Coronary artery (tissue), 2 donors: ENCODE data around the gene HAVCR1.

Experiments
- DNase-seq: peaks from one replicate; pipeline ENCODE4 v3.0.0-alpha.2; 2017; ENCODE audit warnings: low spot score
- H3K27ac ChIP-seq, 2 donors: fragments of 200-600 bp; sonication (generic); one replicate each; pipeline ENCODE4 v1.5.1; 2016 to 2019
- H3K4me3 ChIP-seq: fragments of 200-600 bp; sonication (generic); 2 replicates; pipeline ENCODE4 v1.5.1; 2016; ENCODE audit warnings: mild to moderate bottlenecking, moderate library complexity
- CTCF ChIP-seq: fragments of 200-600 bp; sonication (generic); IDR thresholded peaks from one replicate; pipeline ENCODE4 v1.5.1; 2019; ENCODE audit warnings: antibody characterized with exemption

HAVCR1 gene

GRCh38 chr5:157085930-157086329 is 27.0 kb upstream of the HAVCR1 start:
- Histone ChIP-seq H3K27ac (no peak overlapping the region), H3K4me3 (no peak overlapping the region)
- no peak for TF ChIP-seq CTCF
- no peak for DNase-seq

- H3K4me3 ChIP-seq: no peak overlapping the region
- TF ChIP-seq CTCF: no peak
- DNase-seq: no peak
- H3K27ac ChIP-seq: no peak overlapping the region
Observed at GRCh38 chr5:157080286-157080685, 21.4 kb upstream of the HAVCR1 start.

DNA sequence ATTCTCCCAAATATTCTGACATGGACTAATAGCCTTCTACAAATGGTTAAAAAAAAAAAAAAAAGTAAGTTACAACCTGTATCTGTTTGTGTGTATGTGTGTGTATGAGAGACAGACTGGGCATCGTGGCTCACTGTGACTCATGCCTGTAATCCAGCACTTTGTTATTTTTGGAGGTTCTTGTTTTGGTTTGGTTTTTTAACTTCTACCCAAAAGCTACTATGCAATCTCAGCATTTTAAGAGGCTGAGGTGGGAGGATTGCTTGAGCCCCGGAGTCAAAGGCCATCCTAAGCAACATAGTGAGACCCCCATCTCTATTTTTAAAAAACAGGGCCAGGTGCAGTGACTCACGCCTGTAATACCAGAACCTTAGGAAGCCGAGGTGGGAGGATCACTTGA is 17.6 kb upstream of the HAVCR1 start:
- TF ChIP-seq CTCF: no peak

DNA sequence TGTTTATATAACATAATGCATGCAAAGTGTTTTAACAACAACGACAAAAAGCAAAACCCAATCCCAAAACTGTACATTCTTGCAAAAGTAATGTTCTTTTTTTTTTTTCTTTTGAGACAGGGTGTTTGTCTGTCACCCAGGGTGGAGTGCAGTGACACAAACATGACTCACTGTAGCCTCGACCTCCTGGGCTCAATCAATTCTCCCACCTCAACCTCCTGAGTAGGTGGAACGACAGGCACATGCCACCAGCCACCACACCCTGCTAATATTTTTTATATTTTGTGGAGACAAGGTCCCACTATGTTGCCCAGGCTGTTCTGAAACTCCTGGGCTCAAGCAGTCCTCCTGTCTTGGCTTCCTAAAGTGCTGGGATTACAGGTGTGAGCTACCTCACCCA is 13.6 kb upstream of the HAVCR1 start:
- Histone ChIP-seq H3K4me3 (no peak overlapping the region), H3K27ac (no peak overlapping the region)
- no peak for DNase-seq
- TF ChIP-seq CTCF: no peak

More for the DNA sequence above, 17.6 kb upstream of the HAVCR1 start:
- no peak for DNase-seq
- H3K27ac ChIP-seq: no peak overlapping the region
- H3K4me3 ChIP-seq: no peak overlapping the region

GRCh38 chr5:157069949-157070348 is 11.0 kb upstream of the HAVCR1 start:
- H3K4me3 ChIP-seq: no peak overlapping the region
- H3K27ac ChIP-seq: no peak overlapping the region
- TF ChIP-seq CTCF: no peak
- DNase-seq: no peak

DNA sequence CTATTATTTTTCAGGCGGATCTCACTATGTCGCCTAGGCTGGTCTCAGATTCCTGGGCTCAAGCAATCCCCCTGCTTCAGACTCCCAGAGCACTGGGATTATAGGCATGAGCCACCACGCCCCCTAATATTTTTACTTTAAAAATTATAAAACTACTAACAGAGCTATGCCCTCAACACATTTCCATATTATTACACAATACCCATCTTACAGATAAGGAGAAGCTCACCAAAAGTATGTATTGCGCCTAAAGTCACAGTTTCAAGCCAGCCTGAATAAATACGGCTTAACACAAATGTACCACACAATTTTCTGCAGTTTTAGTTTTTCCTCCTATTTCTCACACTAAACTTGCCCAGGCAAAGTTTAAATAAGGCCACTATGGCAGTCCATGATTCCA is 9.9 kb upstream of the HAVCR1 start:
- no peak for TF ChIP-seq CTCF
- no peak for DNase-seq
- Histone ChIP-seq H3K4me3 (no peak overlapping the region), H3K27ac (no peak overlapping the region)

- Histone ChIP-seq H3K27ac (no peak overlapping the region), H3K4me3 (no peak overlapping the region)
- TF ChIP-seq CTCF: no peak
- no peak for DNase-seq
Observed at GRCh38 chr5:157068339-157068738, 9.4 kb upstream of the HAVCR1 start.
